Liver (tissue), 9 donors: ENCODE results near the gene BPHL. TPM values are rescaled to one million over a fixed set of nuclear protein-coding genes. Genes with fewer than 3 reads are reported as not detected.

Source experiments
- DNase-seq: peaks from one replicate; pipeline ENCODE4 v3.0.0-alpha.2; 2017; ENCODE audit warnings: low spot score
- H3K27ac ChIP-seq, 2 donors: one replicate each; pipeline ENCODE4 v1.7.0; 2013; ENCODE audit warnings: inconsistent platforms in 2 of 2, low read length in 2 of 2, control low read depth in 1 of 2, low read depth in 1 of 2, mild to moderate bottlenecking in 1 of 2
- H3K27me3 ChIP-seq, 4 donors: one replicate each; pipeline versions ENCODE4 v1.6.1 to v1.7.0; 2013; ENCODE audit warnings: low read length in 3 of 4, inconsistent platforms in 1 of 4, mild to moderate bottlenecking in 1 of 4, moderate library complexity in 1 of 4; ENCODE audit not compliant: control insufficient read depth in 4 of 4, insufficient read depth in 4 of 4
- H3K36me3 ChIP-seq, 4 donors: one replicate each; pipeline versions ENCODE4 v1.6.1 to v1.7.0; 2013; ENCODE audit warnings: low read length in 3 of 4, mild to moderate bottlenecking in 3 of 4, low read depth in 1 of 4, moderate library complexity in 1 of 4; ENCODE audit not compliant: control insufficient read depth in 4 of 4, insufficient read depth in 3 of 4
- H3K4me1 ChIP-seq, 4 donors: one replicate each; pipeline versions ENCODE4 v1.6.1 to v1.7.0; 2013; ENCODE audit warnings: low read length in 3 of 4, mild to moderate bottlenecking in 3 of 4, moderate library complexity in 1 of 4; ENCODE audit not compliant: control insufficient read depth in 4 of 4, insufficient read depth in 4 of 4
- H3K4me3 ChIP-seq, 3 donors: one replicate each; pipeline versions ENCODE4 v1.6.1 to v1.7.0; 2013; ENCODE audit warnings: low read length in 3 of 3, control low read depth in 1 of 3, low read depth in 1 of 3, mild to moderate bottlenecking in 1 of 3
- H3K9ac ChIP-seq, 2 donors: one replicate each; pipeline ENCODE4 v1.7.0; 2013; ENCODE audit warnings: low read length in 2 of 2, mild to moderate bottlenecking in 2 of 2, moderate library complexity in 2 of 2, control low read depth in 1 of 2, low read depth in 1 of 2
- H3K9me3 ChIP-seq, 4 donors: one replicate each; pipeline versions ENCODE4 v1.6.1 to v1.7.0; 2013; ENCODE audit warnings: low read length in 3 of 4; ENCODE audit not compliant: control insufficient read depth in 4 of 4
- ATF3 ChIP-seq: IDR thresholded peaks from 2 replicates; pipeline ENCODE4 v1.6.1; 2016; ENCODE audit warnings: antibody characterized with exemption
- CTCF ChIP-seq: fragments of 150-350 bp; IDR thresholded peaks from 2 replicates; pipeline ENCODE4 v1.5.1; 2017; ENCODE audit warnings: improper control_type of control experiment, low read depth, low read length; ENCODE audit not compliant: missing input control
- EGR1 ChIP-seq, 2 donors: IDR thresholded peaks; 2 replicates each; pipeline ENCODE4 v1.6.1; 2016 to 2018; ENCODE audit warnings: antibody characterized with exemption in 2 of 2, low read depth in 2 of 2
- FOXA1 ChIP-seq: IDR thresholded peaks from 2 replicates; pipeline ENCODE4 v1.6.1; 2016; ENCODE audit warnings: antibody characterized with exemption
- FOXA2 ChIP-seq: IDR thresholded peaks from 2 replicates; pipeline ENCODE4 v1.6.1; 2016; ENCODE audit warnings: antibody characterized with exemption
- GABPA ChIP-seq, 2 donors: IDR thresholded peaks in 1 of 2; conservative IDR thresholded peaks in 1 of 2; 2 replicates each; pipeline ENCODE4 v1.6.1; 2016; ENCODE audit warnings: antibody characterized with exemption in 2 of 2, mild to moderate bottlenecking in 1 of 2, moderate library complexity in 1 of 2
- HNF4A ChIP-seq, 2 donors: conservative IDR thresholded peaks; 2 replicates each; pipeline ENCODE4 v1.6.1; 2016; ENCODE audit warnings: antibody characterized with exemption in 2 of 2, mild to moderate bottlenecking in 2 of 2
- HNF4G ChIP-seq: IDR thresholded peaks from 2 replicates; pipeline ENCODE4 v1.6.1; 2016; ENCODE audit warnings: antibody characterized with exemption
- JUND ChIP-seq, 2 donors: IDR thresholded peaks; 2 replicates each; pipeline ENCODE4 v1.6.1; 2016; ENCODE audit warnings: antibody characterized with exemption in 2 of 2
- MAX ChIP-seq: IDR thresholded peaks from 2 replicates; pipeline ENCODE4 v1.6.1; 2016; ENCODE audit warnings: antibody characterized with exemption
- RAD21 ChIP-seq, 2 donors: IDR thresholded peaks; 2 replicates each; pipeline ENCODE4 v1.6.1; 2016; ENCODE audit warnings: antibody characterized with exemption in 2 of 2, mild to moderate bottlenecking in 2 of 2
- RXRA ChIP-seq, 2 donors: IDR thresholded peaks; 2 replicates each; pipeline ENCODE4 v1.6.1; 2017 to 2018; ENCODE audit warnings: antibody characterized with exemption in 2 of 2, mild to moderate bottlenecking in 1 of 2
- SP1 ChIP-seq: IDR thresholded peaks from 2 replicates; pipeline ENCODE4 v1.6.1; 2018; ENCODE audit warnings: antibody characterized with exemption, mild to moderate bottlenecking
- TAF1 ChIP-seq: conservative IDR thresholded peaks from 2 replicates; pipeline ENCODE4 v1.6.1; 2016; ENCODE audit warnings: antibody characterized with exemption, mild to moderate bottlenecking
- YY1 ChIP-seq: IDR thresholded peaks from 2 replicates; pipeline ENCODE4 v1.6.1; 2016; ENCODE audit warnings: antibody characterized with exemption, mild to moderate bottlenecking
- ZBTB33 ChIP-seq: IDR thresholded peaks from 2 replicates; pipeline ENCODE4 v1.6.1; 2016; ENCODE audit warnings: antibody characterized with exemption
- WGBS: extraction: QIAGEN DNeasy Blood & Tissue Kit; methylation state at CpG from one replicate; pipeline ENCODE4 v1.1.7; 2013; 5-methylcytosine and 5-hydroxymethylcytosine counted together
- polyA plus RNA-seq, 2 donors: library from polyadenylated mRNA; stranded (reverse) in 1 of 2; unstranded in 1 of 2; fragments of 200-250 nt in 1 of 2; fragments of >200 nt in 1 of 2; fragmentation: Nextera tagmentation in 1 of 2; extraction: Ambion mirVana in 1 of 2; gene quantifications; one replicate each; pipeline versions ENCODE4 v1.2.1 to v1.2.3, GENCODE V29; 2013 to 2015
- total RNA-seq, 2 donors: library from RNA; depleted of rRNA; stranded (reverse); fragments of >200 nt; gene quantifications; one replicate each; pipeline ENCODE4 v1.2.3, GENCODE V29; 2014
- donor health status: healthy.
- donor health status: healthy.
- donor health status: healthy.
- donor health status: healthy.
- donor health status: healthy.

BPHL gene
- total and polyA plus RNA-seq, 4 donors, result 16.0 to 90.8 (median 31.5) TPM

GRCh38 chr6:3081960-3082359 is 36.6 kb upstream of the BPHL start:
- DNase-seq, result no peak
- TF ChIP-seq RXRA (IDR thresholded peaks at IDR 0.05) (no peak), GABPA (IDR thresholded peaks at IDR 0.05 in 1 of 2, conservative IDR thresholded peaks at IDR 0.05 in 1 of 2) (no peak), RAD21 (IDR thresholded peaks at IDR 0.05) (no peak), TAF1 (no peak), HNF4A (conservative IDR thresholded peaks at IDR 0.05) (no peak), FOXA2 (no peak), FOXA1 (no peak)
- Histone ChIP-seq H3K4me3 (no peak overlapping the region), H3K27ac (no peak overlapping the region), H3K4me1 (no peaks in the 10 kb centered on the region), H3K9ac (no peak overlapping the region), H3K27me3 (no peaks in the 10 kb centered on the region), H3K36me3 (peaks cover 27 to 81% (median 69%) of the 10 kb centered on the region in 4 donors), H3K9me3 (no peaks in the 10 kb centered on the region)
- 83% methylated on average over 5 of the region's 5 CpGs for WGBS

GRCh38 chr6:3085074-3085473 is 33.4 kb upstream of the BPHL start:
- TF ChIP-seq FOXA1 (no peak), HNF4A (conservative IDR thresholded peaks at IDR 0.05) (no peak), CTCF (no peak), ZBTB33 (no peak), YY1 (no peak), RXRA (IDR thresholded peaks at IDR 0.05) (no peak), MAX (no peak), HNF4G (no peak), SP1 (no peak)
- no peak for DNase-seq
- 98% methylated on average over 4 of the region's 4 CpGs for WGBS

GRCh38 chr6:3086282-3086946 is 32.1 kb upstream of the BPHL start:
- peaks cover 15 to 70% (median 59%) of the 10 kb centered on the region in 4 donors for H3K36me3 ChIP-seq
- no peak for TF ChIP-seq ZBTB33
- no peak for TF ChIP-seq SP1
- TF ChIP-seq JUND (IDR thresholded peaks at IDR 0.05), result no peak
- no peak for TF ChIP-seq FOXA1
- TF ChIP-seq EGR1 (IDR thresholded peaks at IDR 0.05; ENCODE audit: low read depth in 2 of 2), result no peak
- TF ChIP-seq YY1, result no peak
- no peak for TF ChIP-seq ATF3
- no peak overlapping the region for H3K27ac ChIP-seq

More at GRCh38 chr6:3085074-3085473, 33.4 kb upstream of the BPHL start:
- Histone ChIP-seq H3K9ac (no peak overlapping the region), H3K27me3 (no peaks in the 10 kb centered on the region), H3K27ac (no peak overlapping the region), H3K4me3 (no peak overlapping the region), H3K9me3 (no peaks in the 10 kb centered on the region), H3K36me3 (peaks cover 17 to 77% (median 64%) of the 10 kb centered on the region in 4 donors), H3K4me1 (no peaks in the 10 kb centered on the region)

More at GRCh38 chr6:3086282-3086946, 32.1 kb upstream of the BPHL start:
- no peak for DNase-seq
- no peaks in the 10 kb centered on the region for H3K4me1 ChIP-seq
- WGBS, result 65% methylated on average over 7 of the region's 7 CpGs
- no peaks in the 10 kb centered on the region for H3K9me3 ChIP-seq
- H3K27me3 ChIP-seq, result no peaks in the 10 kb centered on the region
- H3K4me3 ChIP-seq, result no peak overlapping the region
- H3K9ac ChIP-seq, result no peak overlapping the region
